Hepatocyte (in vitro differentiated cells): ENCODE results near the gene ABTB1.

Source experiments
- EZH2 ChIP-seq: fragments of 200-600 bp; sonication (generic); IDR thresholded peaks from 2 replicates; pipeline ENCODE4 v1.6.1; 2016; ENCODE audit warnings: antibody characterized with exemption, mild to moderate bottlenecking, borderline replicate concordance
- EZH2phosphoT487 ChIP-seq: fragments of 200-600 bp; sonication (generic); IDR thresholded peaks from one replicate; pipeline ENCODE4 v1.6.1; 2018; ENCODE audit warnings: antibody characterized with exemption, mild to moderate bottlenecking, low read depth, moderate library complexity; ENCODE audit not compliant: unreplicated experiment, severe bottlenecking
- TF ChIP-seq, protein P1 (sequence below): fragments of 200-600 bp; sonication (generic); IDR thresholded peaks from 2 replicates; pipeline ENCODE4 v1.5.1; 2016; ENCODE audit warnings: antibody characterized with exemption, mild to moderate bottlenecking; ENCODE audit not compliant: poor library complexity

DNA sequence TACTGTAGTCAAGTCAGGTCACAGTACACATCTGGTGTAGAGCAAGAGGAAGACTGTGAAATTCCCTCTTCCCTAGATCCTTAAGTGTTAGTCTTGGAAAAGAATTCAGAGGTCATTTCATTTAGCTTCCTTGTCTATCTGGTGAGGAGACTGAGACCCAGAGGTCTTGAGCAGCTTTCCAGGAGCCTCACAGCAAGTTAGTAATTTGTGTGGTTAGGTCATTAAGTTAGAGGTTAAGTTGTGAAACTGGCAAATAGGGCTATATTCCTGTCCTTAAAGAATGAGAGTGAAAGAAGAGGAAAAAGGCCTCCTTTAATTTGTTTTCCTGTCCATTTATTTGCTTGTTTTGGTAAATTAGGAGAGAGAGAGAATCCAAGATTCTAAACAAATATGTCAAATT, 34.8 kb upstream of the ABTB1 start:
- TF ChIP-seq EZH2 (no peak), EZH2phosphoT487 (no peak)
- TF ChIP-seq, protein P1, sequence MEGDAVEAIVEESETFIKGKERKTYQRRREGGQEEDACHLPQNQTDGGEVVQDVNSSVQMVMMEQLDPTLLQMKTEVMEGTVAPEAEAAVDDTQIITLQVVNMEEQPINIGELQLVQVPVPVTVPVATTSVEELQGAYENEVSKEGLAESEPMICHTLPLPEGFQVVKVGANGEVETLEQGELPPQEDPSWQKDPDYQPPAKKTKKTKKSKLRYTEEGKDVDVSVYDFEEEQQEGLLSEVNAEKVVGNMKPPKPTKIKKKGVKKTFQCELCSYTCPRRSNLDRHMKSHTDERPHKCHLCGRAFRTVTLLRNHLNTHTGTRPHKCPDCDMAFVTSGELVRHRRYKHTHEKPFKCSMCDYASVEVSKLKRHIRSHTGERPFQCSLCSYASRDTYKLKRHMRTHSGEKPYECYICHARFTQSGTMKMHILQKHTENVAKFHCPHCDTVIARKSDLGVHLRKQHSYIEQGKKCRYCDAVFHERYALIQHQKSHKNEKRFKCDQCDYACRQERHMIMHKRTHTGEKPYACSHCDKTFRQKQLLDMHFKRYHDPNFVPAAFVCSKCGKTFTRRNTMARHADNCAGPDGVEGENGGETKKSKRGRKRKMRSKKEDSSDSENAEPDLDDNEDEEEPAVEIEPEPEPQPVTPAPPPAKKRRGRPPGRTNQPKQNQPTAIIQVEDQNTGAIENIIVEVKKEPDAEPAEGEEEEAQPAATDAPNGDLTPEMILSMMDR = no peak
